ENCODE results near the gene MYH15. TPM values are rescaled to one million over a fixed set of nuclear protein-coding genes. Genes with fewer than 3 reads are reported as not detected.

Gene MYH15
- total RNA-seq (under 1 TPM in 1 of 4 donors, not detected in 3; under 0.01 TPM), polyA plus RNA-seq (under 1 TPM; 0.23 to 0.60 (median 0.39) TPM)

DNA sequence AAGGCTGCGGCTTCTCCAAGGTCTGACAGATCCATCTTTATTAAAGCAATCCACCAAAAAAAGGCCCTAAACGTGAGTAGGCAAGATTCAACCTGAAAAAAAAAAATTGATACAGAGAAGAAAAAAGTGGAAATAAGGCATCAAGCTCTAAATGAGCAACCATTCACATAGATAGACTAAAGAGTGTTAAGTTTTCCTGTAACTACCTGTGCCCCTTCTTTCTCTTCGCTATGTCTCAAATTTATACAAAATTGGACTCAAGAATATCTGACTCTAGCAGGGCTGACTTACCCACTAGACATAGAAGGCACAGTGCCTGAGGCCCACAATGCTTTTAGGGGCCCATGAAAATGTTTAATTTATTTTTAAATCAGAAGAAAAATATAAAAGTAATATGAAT, at the start of gene MYH15:
Gene MYH15 (minus strand): TSS at position 101 of the 400 bp plus-strand sequence. CDS start 66 bp downstream, at position 35.
- intact Hi-C loops (cut with DNase I): no loop called here
- Histone ChIP-seq H3K9me3 (no peaks in the 10 kb centered on the region), H3K27me3 (no peaks in the 10 kb centered on the region), H3K4me1 (no peaks in the 10 kb centered on the region), H3K27ac (no peak within 1 kb of the TSS), H3K4me3 (no peak within 1 kb of the TSS), H3K36me3 (no peaks in the 10 kb centered on the region)
- 94 to 97% methylated on average over 3 of the region's 3 CpGs for WGBS, 2 donors
- TF ChIP-seq POLR2AphosphoS5 (IDR thresholded peaks at IDR 0.05): no peak
- TF ChIP-seq, protein P1, sequence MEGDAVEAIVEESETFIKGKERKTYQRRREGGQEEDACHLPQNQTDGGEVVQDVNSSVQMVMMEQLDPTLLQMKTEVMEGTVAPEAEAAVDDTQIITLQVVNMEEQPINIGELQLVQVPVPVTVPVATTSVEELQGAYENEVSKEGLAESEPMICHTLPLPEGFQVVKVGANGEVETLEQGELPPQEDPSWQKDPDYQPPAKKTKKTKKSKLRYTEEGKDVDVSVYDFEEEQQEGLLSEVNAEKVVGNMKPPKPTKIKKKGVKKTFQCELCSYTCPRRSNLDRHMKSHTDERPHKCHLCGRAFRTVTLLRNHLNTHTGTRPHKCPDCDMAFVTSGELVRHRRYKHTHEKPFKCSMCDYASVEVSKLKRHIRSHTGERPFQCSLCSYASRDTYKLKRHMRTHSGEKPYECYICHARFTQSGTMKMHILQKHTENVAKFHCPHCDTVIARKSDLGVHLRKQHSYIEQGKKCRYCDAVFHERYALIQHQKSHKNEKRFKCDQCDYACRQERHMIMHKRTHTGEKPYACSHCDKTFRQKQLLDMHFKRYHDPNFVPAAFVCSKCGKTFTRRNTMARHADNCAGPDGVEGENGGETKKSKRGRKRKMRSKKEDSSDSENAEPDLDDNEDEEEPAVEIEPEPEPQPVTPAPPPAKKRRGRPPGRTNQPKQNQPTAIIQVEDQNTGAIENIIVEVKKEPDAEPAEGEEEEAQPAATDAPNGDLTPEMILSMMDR (IDR thresholded peaks at IDR 0.05): no peak
- TF ChIP-seq POLR2A (IDR thresholded peaks at IDR 0.05): no peak
- no peak for TF ChIP-seq EP300 (IDR thresholded peaks at IDR 0.05)
- DNase-seq: no peak

DNA sequence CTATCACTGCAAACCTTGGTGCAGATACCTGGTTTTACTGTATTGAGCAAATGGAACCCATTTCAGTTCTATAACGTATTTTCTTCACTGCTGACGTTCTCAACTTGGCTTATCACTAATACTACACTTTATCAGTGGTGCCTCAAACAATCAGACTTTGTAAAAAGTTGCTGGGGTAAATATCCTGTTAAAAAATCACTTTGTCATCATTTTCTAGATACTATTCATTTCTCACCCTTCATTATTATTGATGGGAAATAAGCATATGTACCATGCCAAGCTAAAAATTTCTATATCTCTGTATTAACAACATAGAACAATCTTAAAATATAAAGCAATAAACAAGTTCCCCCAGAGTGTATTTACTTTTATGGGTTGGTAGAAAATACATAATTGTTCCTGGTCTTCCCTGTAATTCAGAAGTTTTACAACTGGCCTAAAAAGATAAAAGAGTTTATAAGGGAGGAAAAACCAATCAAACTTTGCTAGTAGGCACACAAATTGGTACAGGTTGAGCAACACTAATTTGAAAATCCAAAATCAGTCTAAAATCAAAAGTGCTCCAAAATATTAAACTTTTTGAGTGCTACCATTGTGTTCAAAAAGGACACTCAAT, 45.7 kb upstream of the MYH15 start:
- TF ChIP-seq POLR2AphosphoS5 (IDR thresholded peaks at IDR 0.05): no peak
- no peak for TF ChIP-seq EP300 (IDR thresholded peaks at IDR 0.05)
- TF ChIP-seq, protein P1 (IDR thresholded peaks at IDR 0.05): no peak
- TF ChIP-seq POLR2A (IDR thresholded peaks at IDR 0.05): no peak
- DNase-seq: no peak
- Histone ChIP-seq H3K9me3 (no peaks in the 10 kb centered on the region), H3K4me3 (no peak overlapping the region), H3K27ac (no peak overlapping the region), H3K36me3 (peaks cover 0 to 6% (median 0%) of the 10 kb centered on the region in 4 donors), H3K27me3 (no peaks in the 10 kb centered on the region), H3K4me1 (no peaks in the 10 kb centered on the region)
- WGBS, 2 donors: 12 to 66% methylated on average over 2 of the region's 2 CpGs
- intact Hi-C loops (cut with DNase I): loop anchor here (10.0 kb wide), 1 partner anchor 621 kb away; no protein-coding TSS in a partner anchor

DNA sequence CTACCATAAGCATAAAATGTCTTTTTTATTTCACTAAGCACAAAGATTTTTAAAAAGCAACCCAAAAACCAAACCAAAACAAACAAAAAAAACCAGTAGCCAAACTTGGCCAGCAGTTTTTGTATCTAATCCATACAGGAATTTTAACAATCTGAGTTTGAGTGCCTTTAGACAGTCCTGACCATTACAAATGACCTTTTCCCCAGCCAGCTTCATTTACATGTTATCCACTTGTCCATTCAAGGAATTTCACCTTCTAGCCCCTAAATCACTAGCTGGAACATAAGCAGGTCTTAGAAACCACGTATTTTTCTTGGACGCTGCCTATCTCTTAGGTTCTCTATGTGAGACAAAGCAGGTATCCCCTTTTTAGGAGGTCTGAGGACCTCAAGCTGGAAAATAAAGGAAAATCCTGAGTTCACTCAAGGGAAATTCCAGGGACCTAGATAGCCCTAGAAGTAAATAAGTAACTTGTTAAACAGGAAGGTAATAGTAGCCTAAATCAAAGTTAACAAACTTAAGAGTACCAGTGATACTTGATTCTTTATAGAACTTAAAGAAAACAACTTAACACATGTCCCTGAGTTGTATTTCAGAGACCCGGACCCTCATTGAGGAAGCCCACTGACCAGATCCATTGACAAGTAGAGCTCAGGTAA, 44.6 kb upstream of the MYH15 start:
- no peak for DNase-seq
- no peaks in the 10 kb centered on the region for H3K9me3 ChIP-seq
- H3K27ac ChIP-seq: no peak overlapping the region
- WGBS, 2 donors: 20 to 64% methylated on average over 3 of the region's 3 CpGs
- H3K4me3 ChIP-seq: no peak overlapping the region
- H3K4me1 ChIP-seq: no peaks in the 10 kb centered on the region
- no peak for TF ChIP-seq EP300 (IDR thresholded peaks at IDR 0.05)
- no peak for TF ChIP-seq POLR2AphosphoS5 (IDR thresholded peaks at IDR 0.05)
- TF ChIP-seq, protein P1 (IDR thresholded peaks at IDR 0.05): no peak
- no peak for TF ChIP-seq POLR2A (IDR thresholded peaks at IDR 0.05)
- H3K27me3 ChIP-seq: no peaks in the 10 kb centered on the region
- intact Hi-C loops (cut with DNase I): loop anchor here (5.0 to 10.0 kb wide), 2 partner anchors 620 to 1318 kb away; no protein-coding TSS in a partner anchor
- H3K36me3 ChIP-seq: no peaks in the 10 kb centered on the region

DNA sequence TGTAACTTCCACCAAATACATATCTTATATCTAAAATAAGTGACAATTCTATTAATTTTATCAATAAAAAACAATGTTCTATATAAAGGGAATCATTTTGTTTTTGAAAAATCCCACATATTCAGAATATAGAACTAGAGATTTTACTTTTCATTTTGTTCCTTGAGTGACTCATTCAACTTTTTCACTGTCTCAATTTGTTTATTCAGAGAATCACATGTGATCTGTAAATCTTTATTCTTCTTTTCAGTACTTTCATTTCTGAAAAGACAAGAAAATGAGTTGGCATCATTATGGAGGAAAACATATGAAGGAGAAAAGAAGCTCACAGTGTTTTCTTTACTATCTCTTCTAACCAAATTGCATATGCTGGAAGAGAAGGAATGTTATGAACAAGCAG, 43.8 kb upstream of the MYH15 start:
- intact Hi-C loops (cut with DNase I): loop anchor here (5.0 to 10.0 kb wide), 2 partner anchors 619 to 1317 kb away; no protein-coding TSS in a partner anchor
- H3K4me1 ChIP-seq: no peaks in the 10 kb centered on the region
- H3K4me3 ChIP-seq: no peak overlapping the region
- no peak overlapping the region for H3K27ac ChIP-seq
- DNase-seq: no peak
- no peaks in the 10 kb centered on the region for H3K27me3 ChIP-seq
- no peaks in the 10 kb centered on the region for H3K36me3 ChIP-seq
- H3K9me3 ChIP-seq: no peaks in the 10 kb centered on the region
- TF ChIP-seq POLR2AphosphoS5 (IDR thresholded peaks at IDR 0.05) (no peak), EP300 (IDR thresholded peaks at IDR 0.05) (no peak), POLR2A (IDR thresholded peaks at IDR 0.05) (no peak)
- TF ChIP-seq, protein P1 (IDR thresholded peaks at IDR 0.05): no peak
